CD14-positive monocyte (primary cell): ENCODE data around the gene PAPPA. TPM values are rescaled to one million over a fixed set of nuclear protein-coding genes. Genes with fewer than 3 reads are reported as not detected.

Source experiments
- DNase-seq, 3 donors: peaks; one replicate each; pipeline ENCODE4 v3.0.0-alpha.2; 2011 to 2022
- H2AFZ ChIP-seq: 2 replicates; pipeline ENCODE4 v1.6.0; 2012; ENCODE audit warnings: mild to moderate bottlenecking, low read depth, low read length, inconsistent platforms; ENCODE audit not compliant: insufficient read depth, poor library complexity, severe bottlenecking
- H3K27ac ChIP-seq, 2 donors: 1 replicate in 1 of 2; 2 replicates in 1 of 2; pipeline ENCODE4 v1.5.1; 2012 to 2013; ENCODE audit warnings: low read length in 2 of 2, control low read depth in 1 of 2, inconsistent platforms in 1 of 2, low read depth in 1 of 2, mild to moderate bottlenecking in 1 of 2
- H3K27me3 ChIP-seq, 2 donors: one replicate each; pipeline versions ENCODE4 v1.6.0 to v1.6.1; 2011 to 2013; ENCODE audit warnings: low read length in 2 of 2; ENCODE audit not compliant: control insufficient read depth in 2 of 2, insufficient read depth in 2 of 2
- H3K36me3 ChIP-seq, 2 donors: replicated peaks in 1 of 2; 1 replicate in 1 of 2; 2 replicates in 1 of 2; pipeline versions ENCODE4 v1.5.1 to v1.6.1; 2012 to 2013; ENCODE audit warnings: low read length in 2 of 2, control low read depth in 1 of 2, inconsistent platforms in 1 of 2, mild to moderate bottlenecking in 1 of 2; ENCODE audit not compliant: insufficient read depth in 2 of 2, control insufficient read depth in 1 of 2
- H3K4me1 ChIP-seq, 2 donors: 1 replicate in 1 of 2; 2 replicates in 1 of 2; pipeline versions ENCODE4 v1.5.1 to v1.6.1; 2012 to 2013; ENCODE audit warnings: low read length in 2 of 2, control low read depth in 1 of 2, inconsistent platforms in 1 of 2, mild to moderate bottlenecking in 1 of 2, moderate library complexity in 1 of 2; ENCODE audit not compliant: insufficient read depth in 2 of 2, control insufficient read depth in 1 of 2
- H3K4me2 ChIP-seq: replicated peaks from 2 replicates; pipeline ENCODE3; 2012; ENCODE audit warnings: low read length, moderate library complexity, mild to moderate bottlenecking; ENCODE audit not compliant: poor library complexity, severe bottlenecking; ENCODE audit errors: extremely low read depth
- H3K4me3 ChIP-seq, 3 experiments: fragments of 200-600 bp in 1 of 3; sonication (generic) in 1 of 3; replicated peaks in 1 of 3; 1 replicate in 2 of 3; 2 replicates in 1 of 3; pipeline ENCODE4 v1.5.1; 2011 to 2013; ENCODE audit warnings: low read length in 3 of 3, mild to moderate bottlenecking in 3 of 3, control low read depth in 2 of 3, low read depth in 2 of 3, inconsistent platforms in 1 of 3, moderate library complexity in 1 of 3
- H3K79me2 ChIP-seq: 2 replicates; pipeline ENCODE4 v1.6.0; 2012; ENCODE audit warnings: mild to moderate bottlenecking, control low read depth, inconsistent platforms, low read length, moderate library complexity; ENCODE audit not compliant: insufficient read depth
- H3K9ac ChIP-seq: 2 replicates; pipeline ENCODE4 v1.6.0; 2017; ENCODE audit warnings: low read length, mild to moderate bottlenecking; ENCODE audit not compliant: insufficient read depth, poor library complexity, severe bottlenecking
- H3K9me3 ChIP-seq, 2 donors: replicated peaks in 1 of 2; 1 replicate in 1 of 2; 2 replicates in 1 of 2; pipeline versions ENCODE4 v1.5.1 to v1.6.1; 2012 to 2013; ENCODE audit warnings: low read length in 2 of 2, control low read depth in 1 of 2; ENCODE audit not compliant: control insufficient read depth in 1 of 2, insufficient read depth in 1 of 2
- H4K20me1 ChIP-seq: 2 replicates; pipeline ENCODE4 v1.6.0; 2012; ENCODE audit warnings: mild to moderate bottlenecking, low read length, control low read depth, moderate library complexity; ENCODE audit not compliant: insufficient read depth
- H3K27ac Mint-ChIP-seq, 7 donors: one replicate each; pipeline ENCODE4 v1.8.0; 2020; ENCODE audit warnings: mild to moderate bottlenecking in 7 of 7, mixed read lengths in 7 of 7, moderate library complexity in 6 of 7, inconsistent platforms in 2 of 7
- H3K27me3 Mint-ChIP-seq, 3 donors: one replicate each; pipeline ENCODE4 v1.8.0; 2021 to 2022; ENCODE audit warnings: low read depth in 3 of 3, mild to moderate bottlenecking in 3 of 3, mixed read lengths in 3 of 3, moderate library complexity in 3 of 3, inconsistent platforms in 1 of 3
- H3K36me3 Mint-ChIP-seq, 2 donors: one replicate each; pipeline ENCODE4 v1.8.0; 2020; ENCODE audit warnings: mixed read lengths in 2 of 2, inconsistent platforms in 1 of 2, mild to moderate bottlenecking in 1 of 2
- H3K4me1 Mint-ChIP-seq: one replicate; pipeline ENCODE4 v1.8.0; 2020; ENCODE audit warnings: mild to moderate bottlenecking, mixed read lengths
- H3K4me3 Mint-ChIP-seq, 2 donors: one replicate each; pipeline ENCODE4 v1.8.0; 2020; ENCODE audit warnings: mild to moderate bottlenecking in 2 of 2, mixed read lengths in 2 of 2, moderate library complexity in 1 of 2
- H3K9me3 Mint-ChIP-seq, 7 donors: one replicate each; pipeline ENCODE4 v1.8.0; 2020 to 2022; ENCODE audit warnings: mixed read lengths in 7 of 7, mild to moderate bottlenecking in 6 of 7, moderate library complexity in 6 of 7, inconsistent platforms in 2 of 7
- CTCF ChIP-seq: fragments of 200-600 bp; IDR thresholded peaks from one replicate; pipeline ENCODE4 v1.8.0; 2022; ENCODE audit warnings: antibody characterized with exemption, mild to moderate bottlenecking
- WGBS: methylation state at CpG from one replicate; pipeline ENCODE4 v1.1.5; 2013; ENCODE audit warnings: missing lambda C conversion rate; ENCODE audit not compliant: insufficient coverage; 5-methylcytosine and 5-hydroxymethylcytosine counted together
- intact Hi-C, 2 donors: fragments of 100-400 bp; cut with micrococcal nuclease; formaldehyde crosslinking; loops; one replicate each; pipeline versions ENCODE4 v1.15.0 to v1.15.1; 2023
- polyA plus RNA-seq, 3 donors: library from polyadenylated mRNA; depleted of rRNA in 1 of 3; unstranded in 2 of 3; stranded (reverse) in 1 of 3; fragments of 300-500 nt in 2 of 3; fragments of >200 nt in 1 of 3; fragmentation: Illumina TruSeq in 2 of 3; gene quantifications; 1 replicate in 2 of 3; 2 replicates in 1 of 3; pipeline ENCODE4 v1.2.3, GENCODE V29; 2012 to 2021

PAPPA gene
- polyA plus RNA-seq, 3 donors: not detected

- no peak for TF ChIP-seq CTCF
- Mint-ChIP-seq H3K9me3 (no peaks in the 10 kb centered on the region), H3K36me3 (no peaks in the 10 kb centered on the region), H3K4me1 (no peaks in the 10 kb centered on the region), H3K27me3 (peaks cover 0 to 4% (median 0%) of the 10 kb centered on the region in 3 donors), H3K27ac (no peak overlapping the region), H3K4me3 (no peak overlapping the region)
- intact Hi-C loops: no loop called here
- no peaks in the 10 kb centered on the region for H3K36me3 ChIP-seq
- no peak overlapping the region for H3K4me3 ChIP-seq
- no peaks in the 10 kb centered on the region for H4K20me1 ChIP-seq
- no peaks in the 10 kb centered on the region for H3K27me3 ChIP-seq
- H2AFZ ChIP-seq: no peak overlapping the region
- no peaks in the 10 kb centered on the region for H3K4me1 ChIP-seq
- no peak overlapping the region for H3K27ac ChIP-seq
- H3K79me2 ChIP-seq: no peaks in the 10 kb centered on the region
- no peak overlapping the region for H3K4me2 ChIP-seq
- H3K9me3 ChIP-seq: no peaks in the 10 kb centered on the region
- WGBS: no CpG with 5 or more reads among the region's 1 CpG
- no peak for DNase-seq
- H3K9ac ChIP-seq: no peak overlapping the region
Observed at GRCh38 chr9:116175614-116176013, 22.0 kb downstream of the PAPPA start.

GRCh38 chr9:116178481-116179211 lies 25.1 kb downstream of the PAPPA start:
- Histone ChIP-seq H3K4me2 (no peak overlapping the region), H3K27me3 (no peaks in the 10 kb centered on the region), H3K27ac (no peak overlapping the region), H3K9me3 (no peaks in the 10 kb centered on the region), H3K36me3 (no peaks in the 10 kb centered on the region), H3K4me1 (no peaks in the 10 kb centered on the region), H2AFZ (no peak overlapping the region), H3K9ac (no peak overlapping the region), H3K4me3 (no peak overlapping the region), H4K20me1 (no peaks in the 10 kb centered on the region), H3K79me2 (no peaks in the 10 kb centered on the region)
- intact Hi-C loops: no loop called here
- peaks cover 0 to 2% (median 0%) of the 10 kb centered on the region in 7 donors for H3K9me3 Mint-ChIP-seq
- no peak for DNase-seq
- 100% methylated on average over 2 of the region's 3 CpGs for WGBS
- H3K27ac Mint-ChIP-seq: no peak overlapping the region
- H3K36me3 Mint-ChIP-seq: no peaks in the 10 kb centered on the region
- no peaks in the 10 kb centered on the region for H3K4me1 Mint-ChIP-seq
- peaks cover 0 to 4% (median 3%) of the 10 kb centered on the region in 3 donors for H3K27me3 Mint-ChIP-seq
- TF ChIP-seq CTCF: no peak
- H3K4me3 Mint-ChIP-seq: no peak overlapping the region
